VCaP (cell line): ENCODE results near the gene GLT8D1.

ENCODE experiments used
- H3K27ac ChIP-seq: fragments of 450-650 bp; 2 replicates; pipeline ENCODE4 v1.5.1; 2017
- TF ChIP-seq, protein P1 (sequence below): fragments of 450-650 bp; conservative IDR thresholded peaks from 2 replicates; pipeline ENCODE4 v1.5.1; 2017; ENCODE audit warnings: mild to moderate bottlenecking, moderate library complexity

Gene GLT8D1

DNA sequence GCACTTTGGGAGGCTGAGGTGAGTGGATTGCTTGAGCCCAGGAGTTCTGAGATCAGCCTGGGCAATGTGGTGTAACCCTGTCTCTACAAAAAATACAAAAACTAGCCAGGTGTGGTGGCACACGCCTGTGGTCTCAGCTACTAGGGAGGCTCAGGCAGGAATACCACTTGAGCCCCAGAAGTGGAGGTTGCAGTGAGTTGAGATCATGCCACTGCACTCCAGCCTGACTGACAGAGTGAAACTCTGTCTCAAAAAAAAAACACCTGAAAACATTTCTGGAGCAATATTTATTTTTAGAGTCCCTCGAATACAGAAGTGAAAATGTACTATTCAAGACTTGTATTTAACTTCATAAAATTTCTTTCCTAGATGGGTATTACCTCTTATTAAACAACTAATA is 4.9 kb upstream of the GLT8D1 start:
- TF ChIP-seq, protein P1, sequence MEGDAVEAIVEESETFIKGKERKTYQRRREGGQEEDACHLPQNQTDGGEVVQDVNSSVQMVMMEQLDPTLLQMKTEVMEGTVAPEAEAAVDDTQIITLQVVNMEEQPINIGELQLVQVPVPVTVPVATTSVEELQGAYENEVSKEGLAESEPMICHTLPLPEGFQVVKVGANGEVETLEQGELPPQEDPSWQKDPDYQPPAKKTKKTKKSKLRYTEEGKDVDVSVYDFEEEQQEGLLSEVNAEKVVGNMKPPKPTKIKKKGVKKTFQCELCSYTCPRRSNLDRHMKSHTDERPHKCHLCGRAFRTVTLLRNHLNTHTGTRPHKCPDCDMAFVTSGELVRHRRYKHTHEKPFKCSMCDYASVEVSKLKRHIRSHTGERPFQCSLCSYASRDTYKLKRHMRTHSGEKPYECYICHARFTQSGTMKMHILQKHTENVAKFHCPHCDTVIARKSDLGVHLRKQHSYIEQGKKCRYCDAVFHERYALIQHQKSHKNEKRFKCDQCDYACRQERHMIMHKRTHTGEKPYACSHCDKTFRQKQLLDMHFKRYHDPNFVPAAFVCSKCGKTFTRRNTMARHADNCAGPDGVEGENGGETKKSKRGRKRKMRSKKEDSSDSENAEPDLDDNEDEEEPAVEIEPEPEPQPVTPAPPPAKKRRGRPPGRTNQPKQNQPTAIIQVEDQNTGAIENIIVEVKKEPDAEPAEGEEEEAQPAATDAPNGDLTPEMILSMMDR: no peak
- H3K27ac ChIP-seq: no peak overlapping the region

DNA sequence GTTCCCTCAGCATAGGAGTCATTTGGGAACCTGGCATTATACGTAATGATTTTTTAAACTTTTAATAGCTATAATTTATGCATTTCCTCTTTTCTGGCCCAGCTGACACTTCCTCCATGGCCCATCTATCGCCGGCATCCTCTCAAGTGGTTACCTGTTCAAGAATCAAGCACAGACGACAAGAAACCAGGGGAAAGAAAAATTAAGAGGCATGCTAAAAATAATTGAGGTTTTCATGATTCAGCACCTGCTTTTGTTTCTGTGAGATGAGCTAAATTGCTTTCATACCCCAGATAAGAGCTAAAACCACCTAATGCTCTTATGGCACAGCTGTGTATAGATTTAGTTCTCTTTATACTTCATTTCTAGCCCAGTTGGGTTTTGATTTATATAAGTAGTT is 2.0 kb upstream of the GLT8D1 start:
- TF ChIP-seq, protein P1: no peak
- peak overlapping the region; percentile 95 for H3K27ac ChIP-seq

DNA sequence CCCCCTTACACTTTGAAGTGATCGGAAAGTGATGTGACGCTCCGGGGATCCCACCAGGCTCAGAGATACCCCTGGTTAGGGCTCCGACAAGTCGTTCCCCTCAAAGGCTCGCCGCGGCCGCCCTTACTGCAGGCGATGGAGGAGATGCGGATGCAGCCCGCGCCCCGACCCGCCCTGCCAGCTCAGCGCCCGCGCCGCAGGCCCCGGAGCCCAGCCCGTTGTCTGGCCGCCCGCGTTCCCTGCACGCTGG is 228 bp downstream of the GLT8D1 start:
- H3K27ac ChIP-seq: peak overlapping the region; percentile 95
- TF ChIP-seq, protein P1: no peak

DNA sequence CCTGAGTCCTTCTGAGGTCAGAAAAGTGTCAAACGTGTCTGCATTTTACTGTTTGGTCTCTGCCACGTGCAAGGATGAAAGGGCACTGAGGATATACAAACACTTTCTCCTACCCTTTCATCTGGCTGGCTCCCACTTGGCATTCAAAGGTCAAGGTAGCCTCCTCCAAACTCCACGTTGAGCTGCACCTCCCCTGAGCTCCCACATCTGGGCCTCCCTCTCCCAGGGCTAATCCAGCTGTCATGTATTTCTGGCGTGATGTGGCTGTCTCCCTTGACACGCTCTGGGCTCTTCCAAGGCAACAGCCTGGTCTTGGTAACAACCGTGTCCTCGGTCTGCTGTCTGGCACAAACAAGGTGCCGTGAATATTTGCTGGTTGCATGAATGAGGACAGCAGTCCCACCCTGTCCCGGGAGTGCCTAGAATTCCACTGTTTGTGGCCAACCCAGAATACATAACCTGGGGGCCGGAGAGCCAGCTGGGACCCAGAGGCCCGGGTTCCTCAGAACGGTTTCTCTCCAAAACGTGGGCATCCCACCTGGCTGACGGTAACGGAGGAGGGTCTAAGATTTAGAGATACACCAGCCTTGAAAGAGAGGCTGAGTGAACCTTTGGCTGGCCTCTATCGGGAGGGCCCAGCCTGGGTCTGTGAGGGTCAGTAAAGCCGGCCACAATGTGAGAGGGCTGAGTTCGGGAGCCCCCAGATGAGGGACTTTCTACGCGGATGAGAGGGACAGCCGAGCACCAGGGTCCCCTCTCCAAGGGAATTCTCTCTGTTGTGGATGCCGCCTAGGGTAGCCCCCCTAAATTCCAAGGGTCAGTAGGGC is 767 bp downstream of the GLT8D1 start:
- peak overlapping the region; percentile 95 for H3K27ac ChIP-seq
- TF ChIP-seq, protein P1: no peak

DNA sequence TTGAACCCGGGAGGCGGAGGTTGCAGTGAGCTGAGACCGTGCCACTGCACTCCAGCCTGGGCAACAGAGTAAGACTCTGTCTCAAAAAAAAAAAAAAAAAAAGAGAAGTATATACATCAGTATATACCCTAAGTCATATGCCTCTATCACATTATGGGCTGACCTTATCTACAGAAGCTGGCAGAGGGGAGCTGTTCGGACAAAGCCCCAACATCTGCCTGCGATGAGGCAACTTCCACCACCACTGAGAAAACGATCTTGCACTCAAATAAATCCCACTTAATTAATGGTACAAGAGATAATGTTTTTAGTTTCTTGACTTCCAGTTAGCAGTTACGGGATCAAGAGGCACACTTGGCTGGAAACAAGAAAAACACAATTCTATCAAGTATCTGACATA is 2.2 kb downstream of the GLT8D1 start:
- peak overlapping the region; percentile 95 for H3K27ac ChIP-seq
- TF ChIP-seq, protein P1: no peak

DNA sequence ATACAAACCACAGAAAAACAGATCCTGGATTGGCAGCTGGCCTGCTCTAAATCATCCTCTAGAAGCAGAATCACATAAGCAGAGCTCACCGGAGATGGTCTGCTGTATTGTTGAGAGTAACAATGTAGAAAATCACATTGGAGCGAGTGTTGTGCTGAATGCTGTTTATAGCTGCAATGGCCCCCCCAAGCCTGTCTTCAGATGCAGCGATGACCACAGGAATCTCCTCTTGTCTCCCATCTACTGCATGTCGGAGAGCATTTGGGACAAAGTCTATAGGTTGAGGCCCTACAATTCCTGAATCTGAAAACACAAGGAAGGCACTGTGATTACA is 8.0 kb downstream of the GLT8D1 start:
- peak overlapping the region; percentile 1; the same call in 1 of the 2 replicates for H3K27ac ChIP-seq
- TF ChIP-seq, protein P1: no peak

DNA sequence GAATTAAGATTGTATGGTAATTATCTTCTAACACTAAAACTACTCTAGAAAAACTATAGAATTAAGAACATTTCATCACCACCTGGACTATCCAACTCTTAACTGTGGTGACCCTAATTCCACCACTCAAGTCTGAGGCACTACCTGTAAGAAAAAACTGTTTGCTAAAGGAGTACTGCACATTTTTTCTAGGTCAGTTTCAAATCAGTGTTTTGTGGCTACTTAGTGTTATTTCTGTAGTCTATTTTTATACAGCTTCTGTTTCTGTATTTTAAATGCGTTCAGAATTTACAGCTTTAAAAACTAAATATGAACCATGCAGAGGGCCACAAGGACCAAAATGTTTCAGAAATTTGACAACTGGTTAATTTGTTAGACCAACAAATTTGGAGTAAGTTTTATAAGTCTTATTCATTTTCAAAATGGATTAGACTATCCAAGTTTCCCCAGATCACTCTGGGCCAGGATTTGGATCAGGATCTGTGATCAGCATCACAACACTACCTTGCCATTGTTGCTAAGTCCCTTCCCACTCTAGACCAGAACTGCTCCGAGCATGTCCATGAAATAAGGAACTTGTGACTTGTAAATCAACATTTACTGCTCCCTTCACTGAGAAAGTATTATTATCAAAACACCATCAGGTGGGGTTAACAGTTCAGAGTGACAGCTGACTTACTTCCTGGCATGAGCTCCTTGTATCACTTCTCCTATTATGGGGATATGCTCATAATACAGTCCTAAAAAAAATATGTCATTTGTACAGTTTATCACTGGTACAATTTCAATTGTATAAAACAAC is 8.6 kb downstream of the GLT8D1 start:
- H3K27ac ChIP-seq: peak overlapping the region; percentile 97; the same call in 1 of the 2 replicates
- TF ChIP-seq, protein P1: no peak
